NAMALWA (cell line): Measurements from ENCODE around the gene SLC39A2.
"Not testable (repeated sequence)": the region's sequence is repeated elsewhere in the genome, so short reads cannot be mapped to it uniquely, and the experiment has no call there.

Experiments
- DNase-seq: peaks from one replicate; pipeline ENCODE4 v3.0.0-alpha.2; 2015; ENCODE audit warnings: low spot score

Gene SLC39A2

GRCh38 chr14:20997115-20997514 lies 2.0 kb upstream of the SLC39A2 start:
- DNase-seq: no peak

GRCh38 chr14:20997564-20997963 lies 1.5 kb upstream of the SLC39A2 start:
- no peak for DNase-seq

GRCh38 chr14:20998139-20998538 lies 954 bp upstream of the SLC39A2 start:
- DNase-seq: no peak

GRCh38 chr14:20999591-20999990 lies 498 bp downstream of the SLC39A2 start:
- DNase-seq: no peak

- DNase-seq: no peak
These were observed 2.1 kb downstream of the SLC39A2 start for GRCh38 chr14:21001218-21001617.

GRCh38 chr14:21003788-21004346 lies 4.8 kb downstream of the SLC39A2 start:
- no peak for DNase-seq

GRCh38 chr14:21009721-21010120 lies 10.6 kb downstream of the SLC39A2 start:
- DNase-seq: not testable (repeated sequence)

GRCh38 chr14:21011136-21011535 lies 12.0 kb downstream of the SLC39A2 start:
- DNase-seq: no peak

GRCh38 chr14:21014761-21015190 lies 15.7 kb downstream of the SLC39A2 start:
- DNase-seq: peak; percentile 78

- DNase-seq: no peak
These were observed 16.2 kb downstream of the SLC39A2 start for GRCh38 chr14:21015312-21015711.

- no peak for DNase-seq
These were observed 17.5 kb downstream of the SLC39A2 start for GRCh38 chr14:21016413-21017190.

- DNase-seq: no peak
These were observed 18.6 kb downstream of the SLC39A2 start for GRCh38 chr14:21017528-21018245.

GRCh38 chr14:21018286-21018685 lies 19.2 kb downstream of the SLC39A2 start:
- no peak for DNase-seq

GRCh38 chr14:21018781-21019180 lies 19.7 kb downstream of the SLC39A2 start:
- no peak for DNase-seq

- DNase-seq: no peak
These were observed 20.3 kb downstream of the SLC39A2 start for GRCh38 chr14:21019366-21019765.

GRCh38 chr14:21020977-21021545 lies 22.0 kb downstream of the SLC39A2 start:
- no peak for DNase-seq

GRCh38 chr14:21022686-21023085 lies 23.6 kb downstream of the SLC39A2 start:
- no peak for DNase-seq

GRCh38 chr14:21023174-21023573 lies 24.1 kb downstream of the SLC39A2 start:
- DNase-seq: no peak

- no peak for DNase-seq
These were observed 24.9 kb downstream of the SLC39A2 start for GRCh38 chr14:21023817-21024584.

GRCh38 chr14:21024585-21025370 lies 25.7 kb downstream of the SLC39A2 start, which contains the start of gene NDRG2:
NDRG2 (minus strand) TSS chr14:21025061; CDS start chr14:21023315, 1,746 bp downstream.
- DNase-seq: no peak
